ENCODE data around the gene CABLES1.
"Not testable (repeated sequence)": the region's sequence is repeated elsewhere in the genome, so short reads cannot be mapped to it uniquely, and the experiment has no call there.

CABLES1 gene

DNA sequence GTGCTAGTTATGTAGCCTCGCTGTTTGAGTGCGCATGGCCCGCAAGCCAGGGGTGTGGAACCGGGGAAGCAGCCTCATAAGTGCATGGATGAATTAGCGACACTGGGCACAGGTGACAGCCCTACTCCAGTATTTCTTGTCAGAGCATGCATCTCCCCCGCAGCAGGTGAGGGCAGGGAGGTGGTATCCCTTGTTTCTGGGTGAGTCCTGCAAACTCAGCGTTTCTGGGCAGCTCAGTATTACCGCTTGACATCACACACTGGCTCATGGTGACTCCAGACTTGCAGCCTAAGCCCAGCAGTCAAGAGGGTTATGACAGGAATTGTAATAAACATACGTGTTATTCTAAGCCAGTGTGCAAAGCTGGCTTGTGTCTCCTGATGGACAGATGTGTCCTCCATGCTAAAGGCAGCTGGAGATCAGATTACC lies 2.5 kb downstream of the CABLES1 start:
- H3K4me3 ChIP-seq (ENCODE audit: low read length) = no peak overlapping the region
- no peak for DNase-seq (ENCODE audit: low read depth, low spot score)

DNA sequence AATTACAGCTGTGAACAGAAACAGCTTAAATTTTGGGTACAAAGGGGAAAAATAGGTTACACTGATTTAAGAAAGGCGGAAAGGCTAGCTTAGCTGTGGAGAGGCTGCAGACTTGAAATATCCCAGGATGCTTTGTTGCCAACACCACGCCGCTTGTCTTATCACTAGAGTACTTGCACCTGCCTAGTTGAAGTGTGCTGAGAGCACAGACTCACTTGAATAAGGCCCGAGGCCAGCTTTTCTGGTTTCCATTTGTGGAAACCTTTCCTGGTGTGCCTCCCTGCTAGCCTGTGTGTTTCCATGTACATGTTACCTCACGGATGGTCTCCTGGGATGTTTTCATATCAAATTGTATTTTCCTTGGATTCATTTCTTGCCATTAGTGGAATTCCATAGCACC lies 3.2 kb downstream of the CABLES1 start:
- no peak for DNase-seq (ENCODE audit: low read depth, low spot score)

DNA sequence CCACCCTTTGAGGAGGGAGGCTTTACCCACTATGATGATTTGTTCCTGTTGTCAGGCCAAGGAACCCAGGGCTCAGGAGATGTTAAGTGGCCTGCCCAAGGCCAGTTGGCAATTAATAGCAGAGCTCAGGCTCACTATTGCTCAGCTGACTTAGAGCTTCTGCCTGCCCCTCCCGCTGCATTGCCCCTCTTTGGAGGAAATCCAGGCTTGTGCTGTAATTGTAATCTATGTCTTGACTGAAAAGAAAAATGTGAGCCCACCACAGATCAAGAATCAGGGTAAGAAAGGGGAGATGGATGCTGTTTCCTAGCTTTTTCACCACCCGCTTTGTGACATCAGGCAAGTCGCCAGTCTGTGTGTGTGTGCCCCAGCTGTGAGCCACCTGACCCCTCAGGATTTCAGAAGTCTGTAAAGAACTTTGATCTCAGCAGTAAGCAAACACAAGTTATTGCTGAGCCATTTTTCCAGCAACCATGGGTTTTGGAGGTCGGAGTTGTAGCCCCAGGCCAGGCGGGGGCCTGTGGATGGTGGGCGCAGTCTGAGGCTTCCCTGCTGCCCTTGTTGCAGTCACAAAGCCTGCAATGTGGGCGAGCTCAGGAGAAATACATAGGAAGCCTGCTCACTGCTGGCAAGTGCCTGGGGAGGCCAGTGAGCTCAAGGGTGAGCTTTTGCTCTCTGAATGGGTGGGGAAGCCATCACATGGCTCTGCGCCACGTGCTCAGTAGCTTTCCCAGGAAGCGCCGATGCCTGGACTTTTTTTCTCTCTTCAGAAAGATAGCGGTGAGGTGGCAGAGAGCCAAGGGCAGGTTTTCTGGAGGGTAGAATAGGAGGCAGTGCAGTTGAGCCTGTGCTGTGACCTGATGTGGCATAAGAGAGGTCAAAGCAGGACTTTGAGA lies 6.1 kb downstream of the CABLES1 start:
- DNase-seq (ENCODE audit: low read depth, low spot score) = no peak
- no peak overlapping the region for H3K4me3 ChIP-seq (ENCODE audit: low read length)

More for the DNA sequence above, 3.2 kb downstream of the CABLES1 start:
- no peak overlapping the region for H3K4me3 ChIP-seq (ENCODE audit: low read length)

DNA sequence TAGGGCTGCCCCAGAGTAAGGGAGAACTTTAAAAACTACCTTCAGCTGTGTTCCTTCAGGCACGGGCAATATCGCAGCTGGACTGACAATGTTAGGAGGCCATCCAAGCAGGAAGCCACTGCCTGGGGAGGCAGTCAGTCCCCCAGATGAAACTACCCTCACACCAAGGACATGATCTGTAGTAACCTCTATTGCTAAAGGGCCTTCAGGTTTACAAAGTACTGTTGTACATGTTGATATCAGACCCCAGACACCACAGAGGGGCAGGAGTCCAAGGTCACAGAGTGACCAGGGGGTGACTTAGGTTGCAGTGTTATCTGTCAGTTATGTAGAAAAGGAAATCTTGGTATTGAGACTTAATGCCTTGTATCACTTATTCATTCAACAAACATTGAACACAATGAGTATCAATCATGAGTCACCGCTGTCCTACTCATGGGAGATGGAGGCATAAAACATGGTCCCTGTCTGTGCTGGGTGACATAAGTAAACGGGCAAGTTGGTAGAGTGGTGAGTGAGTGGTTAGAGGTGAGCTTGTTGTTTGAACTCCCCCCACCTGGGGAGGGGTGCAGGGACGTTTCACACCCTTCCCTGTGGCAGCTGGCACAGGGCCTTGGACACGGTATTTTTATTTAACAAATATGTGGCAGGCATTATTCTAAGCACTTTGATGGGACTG lies 7.1 kb downstream of the CABLES1 start:
- no peak for DNase-seq (ENCODE audit: low read depth, low spot score)

DNA sequence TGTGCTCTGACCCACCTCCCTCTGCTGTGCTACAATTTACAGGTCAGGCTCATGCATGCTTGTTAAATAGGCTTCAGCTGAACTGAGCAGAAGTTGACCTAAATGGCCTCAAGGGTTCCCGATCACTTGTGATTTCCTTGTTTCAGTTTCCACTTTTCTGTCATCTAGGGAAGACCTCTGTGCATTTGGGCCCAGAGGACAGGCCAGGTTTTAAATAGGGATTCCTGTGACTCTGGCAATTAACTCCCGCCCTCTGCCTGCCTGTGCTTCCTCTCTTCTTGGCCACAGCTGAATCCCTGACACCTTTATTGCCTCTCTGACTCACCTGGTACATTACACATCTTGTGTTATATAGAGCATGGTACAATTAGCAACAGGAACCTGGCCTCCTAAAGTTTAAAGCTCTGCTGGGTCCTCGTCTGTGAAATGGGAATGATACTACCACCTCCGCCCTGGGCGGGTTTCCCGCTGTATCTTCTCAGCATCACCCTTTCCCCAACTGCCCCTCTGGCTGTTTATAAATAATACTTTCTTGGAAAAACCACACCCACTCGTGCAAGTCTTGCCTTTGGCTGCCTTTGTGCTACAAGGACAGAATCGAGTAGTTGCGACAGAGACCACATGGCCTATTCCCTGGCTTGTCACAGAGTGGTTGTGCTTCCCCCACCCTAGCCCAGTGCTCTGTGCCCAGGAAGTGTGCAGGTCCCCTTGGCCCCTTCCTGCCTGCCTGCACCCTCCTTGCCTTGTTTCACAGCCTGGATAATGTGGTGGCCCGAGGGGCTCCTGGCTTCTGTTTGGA lies 7.9 kb downstream of the CABLES1 start:
- no peak for DNase-seq (ENCODE audit: low read depth, low spot score)
- no peak overlapping the region for H3K4me3 ChIP-seq (ENCODE audit: low read length)

More for the DNA sequence above, 7.1 kb downstream of the CABLES1 start:
- H3K4me3 ChIP-seq (ENCODE audit: low read length) = no peak overlapping the region

DNA sequence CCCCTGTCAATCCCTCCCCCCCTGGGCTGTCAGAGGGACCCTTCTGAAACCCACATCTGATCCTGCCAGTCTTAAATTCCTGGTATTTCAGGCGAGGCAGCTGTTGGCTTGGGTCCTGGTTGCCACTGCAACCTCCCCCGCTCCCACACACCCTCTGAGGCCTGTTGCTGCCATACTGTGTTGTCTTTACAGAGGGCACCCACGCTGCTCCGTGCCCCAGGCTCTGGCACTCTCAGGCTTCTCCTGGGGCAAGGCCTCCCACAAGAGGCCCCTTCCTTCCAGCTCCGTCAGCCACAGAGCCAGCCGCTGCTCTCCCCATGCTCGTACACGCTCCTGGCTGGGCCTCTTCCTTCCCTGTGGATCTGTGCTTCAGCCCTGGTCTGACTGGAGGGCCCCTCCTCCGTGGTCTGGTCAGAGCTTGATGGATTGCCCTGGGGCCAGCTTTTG lies 8.6 kb downstream of the CABLES1 start:
- no peak overlapping the region for H3K4me3 ChIP-seq (ENCODE audit: low read length)
- DNase-seq (ENCODE audit: low read depth, low spot score) = no peak

DNA sequence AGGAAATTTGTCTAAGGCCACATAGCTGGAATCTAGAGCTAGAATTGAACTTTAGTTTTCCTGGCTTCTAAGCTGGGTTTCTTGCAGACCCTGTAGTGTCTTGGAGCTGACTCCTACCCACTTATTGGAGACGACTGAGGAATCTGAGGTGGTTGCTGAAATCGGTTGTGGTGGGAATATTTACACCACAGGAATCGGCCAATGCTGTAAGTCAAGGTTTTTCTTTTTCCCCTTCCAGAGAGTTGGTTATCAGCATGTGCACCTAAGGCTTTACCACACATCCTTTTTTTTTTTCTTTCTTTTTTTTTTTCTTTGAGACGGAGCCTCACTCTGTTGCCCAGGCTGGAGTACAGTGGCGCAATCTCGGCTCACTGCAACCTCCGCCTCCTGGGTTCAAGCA lies 9.4 kb downstream of the CABLES1 start:
- H3K4me3 ChIP-seq (ENCODE audit: low read length) = no peak overlapping the region
- no peak for DNase-seq (ENCODE audit: low read depth, low spot score)

DNA sequence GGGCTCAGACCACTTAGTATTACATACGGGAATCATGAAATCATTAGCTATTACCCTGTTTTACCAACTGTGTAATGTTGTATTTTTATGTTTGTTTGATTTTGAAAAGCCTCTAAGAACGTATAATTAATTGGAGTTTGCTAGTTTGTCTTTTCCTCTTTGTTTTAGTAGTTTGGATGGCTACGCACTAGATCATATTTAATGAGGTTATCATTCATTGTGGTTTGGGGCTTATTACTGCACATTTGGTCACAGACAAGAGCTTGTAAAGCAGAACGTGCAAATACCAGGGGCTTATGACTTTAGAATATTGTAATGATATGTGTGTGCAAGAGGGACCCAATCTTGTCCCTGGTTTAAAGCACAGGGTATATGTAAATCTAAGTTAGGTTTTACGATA lies 10.3 kb downstream of the CABLES1 start:
- no peak overlapping the region for H3K4me3 ChIP-seq (ENCODE audit: low read length)
- DNase-seq (ENCODE audit: low read depth, low spot score) = no peak

DNA sequence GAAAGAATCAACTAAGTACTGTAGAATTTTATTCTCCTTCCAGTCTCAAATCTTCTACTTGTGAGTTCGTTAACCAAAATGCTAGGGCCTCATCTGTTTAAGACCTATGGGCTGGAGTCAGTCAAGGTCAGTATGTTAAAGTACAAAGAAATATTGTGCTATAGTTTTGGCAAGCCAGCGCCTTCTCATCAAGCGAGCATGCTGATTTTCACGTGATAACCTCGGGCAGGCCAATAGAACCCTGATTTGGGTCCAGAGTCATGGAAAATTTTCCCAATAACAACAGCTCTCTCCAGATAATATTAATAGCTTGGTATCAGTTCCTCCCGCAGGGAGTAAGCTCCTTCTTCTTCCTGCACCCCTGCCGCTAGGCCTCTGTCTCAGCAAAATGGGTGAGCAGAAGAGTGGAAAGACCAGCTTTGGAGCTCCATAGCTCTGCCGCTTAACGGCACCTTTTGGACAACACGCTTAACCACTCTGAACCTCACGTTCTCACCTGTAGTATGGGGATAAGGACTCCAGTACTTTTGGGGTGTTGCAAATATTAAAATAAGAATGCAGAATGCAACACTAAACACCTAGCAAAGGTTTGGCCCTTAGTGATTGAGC lies 11.7 kb downstream of the CABLES1 start:
- DNase-seq (ENCODE audit: low read depth, low spot score) = no peak
- no peak overlapping the region for H3K4me3 ChIP-seq (ENCODE audit: low read length)

DNA sequence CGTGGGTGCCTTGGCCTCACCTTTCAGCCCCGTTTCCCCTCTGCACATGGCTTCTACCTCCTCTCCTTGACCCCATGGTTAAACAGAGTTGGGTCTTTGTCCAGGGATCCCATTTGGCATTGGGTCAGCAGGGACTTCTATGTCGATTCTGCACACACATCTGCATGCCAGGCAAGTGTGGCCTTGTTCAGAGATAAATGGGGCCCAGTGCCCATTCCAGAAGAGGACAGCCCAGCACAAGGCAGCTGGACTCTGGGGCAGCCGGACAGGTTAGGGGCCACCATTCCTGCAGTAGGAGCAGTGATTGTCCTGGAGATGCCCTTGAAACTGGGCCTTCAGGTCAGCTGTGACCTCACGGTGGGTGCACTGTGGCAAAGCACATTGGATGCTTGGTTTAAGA lies 13.1 kb downstream of the CABLES1 start:
- H3K4me3 ChIP-seq (ENCODE audit: low read length) = no peak overlapping the region
- DNase-seq (ENCODE audit: low read depth, low spot score) = no peak

DNA sequence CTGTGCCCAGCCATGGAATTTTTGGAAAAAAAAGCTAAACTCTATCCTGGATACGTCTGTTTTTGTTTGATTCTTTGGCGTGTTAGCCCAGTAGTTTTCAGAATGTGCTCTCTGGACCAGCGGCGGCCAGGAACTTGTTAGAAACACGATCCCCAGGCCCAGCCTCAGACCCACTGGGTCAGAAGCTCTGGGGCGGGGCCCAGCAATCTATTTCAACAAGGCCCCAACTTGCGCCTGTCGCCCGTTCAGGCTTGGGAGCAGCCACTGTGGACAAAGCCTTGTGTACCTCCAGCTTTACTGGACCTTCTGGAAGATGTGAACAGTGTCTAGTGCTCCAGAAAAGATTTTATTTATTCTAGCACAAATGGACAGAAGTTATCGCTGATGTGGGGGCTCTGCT lies 14.3 kb downstream of the CABLES1 start:
- no peak overlapping the region for H3K4me3 ChIP-seq (ENCODE audit: low read length)
- DNase-seq (ENCODE audit: low read depth, low spot score) = no peak

DNA sequence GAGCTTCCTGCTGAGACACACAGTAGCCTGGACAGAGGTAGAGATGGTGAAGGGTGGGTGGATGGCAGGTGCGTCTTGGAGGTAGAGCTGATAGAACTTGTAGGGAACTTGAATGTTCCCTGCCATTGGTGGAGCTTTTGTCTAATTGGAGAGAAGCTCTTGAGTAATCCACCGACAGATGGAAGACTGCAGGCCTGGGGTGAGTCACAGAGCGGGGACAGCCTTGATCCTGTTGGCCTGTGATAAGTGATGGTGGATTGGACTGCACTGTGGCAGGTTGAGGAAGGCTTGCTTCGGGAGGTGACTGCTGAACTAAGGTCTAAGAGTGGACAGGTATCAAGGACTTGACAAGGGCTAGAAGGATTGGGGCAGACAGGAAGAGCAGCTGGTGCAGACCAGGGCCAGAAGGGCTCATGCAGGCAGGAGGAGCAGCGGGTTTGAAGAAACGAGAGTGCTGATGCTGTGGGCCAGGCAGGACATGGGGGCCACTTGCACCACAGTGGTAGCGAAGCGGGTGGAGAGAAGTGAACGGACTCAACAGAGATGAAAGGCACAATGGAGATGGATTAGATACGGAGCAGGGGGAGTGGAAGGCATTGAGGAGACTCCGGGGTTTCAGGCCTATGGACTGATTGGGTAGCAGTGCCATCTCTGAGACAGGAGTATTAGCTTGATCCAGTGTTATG lies 16.3 kb downstream of the CABLES1 start:
- no peak for DNase-seq (ENCODE audit: low read depth, low spot score)
- no peak overlapping the region for H3K4me3 ChIP-seq (ENCODE audit: low read length)

DNA sequence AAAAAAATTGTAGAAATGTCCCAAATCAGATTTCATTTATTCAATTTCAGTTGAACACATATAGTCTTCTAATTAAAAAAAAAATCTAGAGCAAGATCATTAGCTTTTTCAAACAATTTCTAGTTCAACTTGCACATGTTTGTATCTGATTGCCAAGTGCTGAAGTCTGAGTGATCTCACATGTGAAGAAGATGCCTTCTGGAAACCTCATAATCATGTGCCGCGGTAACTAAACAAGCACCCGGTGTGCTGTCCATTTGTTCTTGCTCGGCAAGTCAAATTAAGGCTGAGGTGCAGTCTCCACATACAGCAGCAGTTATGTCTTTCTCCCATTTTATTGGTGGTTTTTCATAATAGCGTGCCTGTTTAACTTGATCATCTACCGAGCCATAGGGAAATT lies 18.7 kb downstream of the CABLES1 start:
- DNase-seq (ENCODE audit: low read depth, low spot score) = no peak
- no peak overlapping the region for H3K4me3 ChIP-seq (ENCODE audit: low read length)

DNA sequence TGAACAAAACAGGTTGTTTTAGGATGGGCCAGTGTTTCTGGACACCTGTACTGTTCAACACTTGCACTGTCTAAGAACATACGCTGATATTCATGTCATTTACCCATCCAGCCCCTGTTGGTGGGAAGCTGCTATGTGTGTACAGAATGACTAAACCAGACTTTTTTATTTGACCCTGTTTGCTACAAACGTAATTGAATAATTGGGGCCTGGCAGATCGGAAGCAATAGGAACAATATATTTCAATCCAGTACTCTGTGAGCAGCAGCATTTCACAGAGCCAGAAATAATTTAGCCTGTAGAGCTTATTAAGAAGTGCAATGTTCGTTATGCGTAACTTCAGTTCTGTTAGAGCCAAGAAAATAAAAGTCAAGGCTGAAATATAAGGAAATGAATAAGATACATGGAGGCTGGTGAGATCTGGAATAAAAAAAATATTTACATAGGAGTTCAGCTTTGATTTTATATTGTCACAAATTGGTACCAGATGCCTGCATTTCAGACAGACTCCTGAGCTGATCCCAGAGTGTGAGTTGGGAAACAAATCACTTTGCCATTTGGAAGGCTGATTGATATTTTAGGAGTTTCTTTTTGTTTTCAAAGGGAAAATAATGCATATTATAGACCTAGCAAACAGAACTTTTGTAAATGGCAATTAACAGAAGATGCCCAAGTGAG lies 19.7 kb downstream of the CABLES1 start:
- no peak overlapping the region for H3K4me3 ChIP-seq (ENCODE audit: low read length)
- no peak for DNase-seq (ENCODE audit: low read depth, low spot score)

DNA sequence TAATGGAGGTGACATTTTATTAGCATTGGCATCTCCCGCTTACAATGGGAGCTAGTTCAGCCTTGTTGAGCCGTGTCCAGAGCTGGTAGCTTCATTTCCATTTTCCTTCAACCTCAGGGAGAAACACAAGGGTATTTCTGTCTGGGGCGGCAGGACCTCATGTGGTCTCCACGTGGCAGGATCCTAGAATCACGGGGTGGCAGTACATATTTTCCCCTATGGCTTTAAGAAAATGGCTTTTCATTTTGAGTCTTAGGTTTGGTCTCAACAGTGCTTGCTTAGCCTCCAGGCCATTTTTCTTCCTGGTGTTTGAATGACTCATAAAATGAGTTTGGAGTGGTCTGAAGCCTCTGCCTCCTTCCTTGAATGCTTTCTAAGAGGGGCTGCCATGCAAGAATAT lies 20.3 kb downstream of the CABLES1 start:
- no peak for DNase-seq (ENCODE audit: low read depth, low spot score)
- no peak overlapping the region for H3K4me3 ChIP-seq (ENCODE audit: low read length)

DNA sequence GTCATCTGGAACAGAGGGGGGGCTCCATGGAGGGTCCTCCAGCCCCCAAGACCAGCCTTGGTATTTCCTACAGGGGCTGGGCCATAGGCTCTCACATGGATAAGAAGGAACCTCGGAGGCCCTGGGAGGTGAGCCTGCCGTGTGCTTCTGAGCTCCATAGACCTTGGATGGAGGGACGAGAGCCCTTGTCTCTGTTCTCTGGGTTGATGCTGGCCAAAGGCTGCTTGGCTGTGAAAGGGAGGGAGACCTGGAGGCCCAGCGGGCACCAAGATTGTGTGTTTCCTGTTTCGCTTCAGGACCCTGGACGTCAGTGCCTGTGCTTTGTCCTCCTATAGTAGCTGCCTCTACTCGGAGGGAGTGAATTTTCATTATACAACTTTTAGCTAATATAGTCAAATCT lies 20.8 kb downstream of the CABLES1 start:
- DNase-seq (ENCODE audit: low read depth, low spot score) = no peak
- H3K4me3 ChIP-seq (ENCODE audit: low read length) = no peak overlapping the region

DNA sequence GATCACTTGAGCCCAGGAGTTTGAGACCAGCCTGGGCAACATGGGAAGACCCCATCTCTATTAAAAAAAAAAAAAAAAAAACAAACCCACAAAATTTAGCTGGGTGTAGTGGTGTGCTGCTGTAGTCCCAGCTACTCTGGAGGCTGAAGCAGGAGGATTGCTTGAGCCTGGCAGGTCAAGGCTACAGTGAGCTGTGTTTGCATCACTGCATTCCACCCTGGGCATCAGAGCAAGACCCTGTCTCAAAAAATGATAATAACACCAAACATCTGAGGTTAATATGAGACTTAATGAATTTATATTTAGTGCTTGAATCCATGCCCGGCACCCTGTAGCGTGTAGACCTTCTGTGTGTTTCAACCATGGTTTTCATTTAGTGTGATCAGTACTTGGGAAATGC lies 22.8 kb downstream of the CABLES1 start:
- DNase-seq (ENCODE audit: low read depth, low spot score) = no peak
- no peak overlapping the region for H3K4me3 ChIP-seq (ENCODE audit: low read length)

DNA sequence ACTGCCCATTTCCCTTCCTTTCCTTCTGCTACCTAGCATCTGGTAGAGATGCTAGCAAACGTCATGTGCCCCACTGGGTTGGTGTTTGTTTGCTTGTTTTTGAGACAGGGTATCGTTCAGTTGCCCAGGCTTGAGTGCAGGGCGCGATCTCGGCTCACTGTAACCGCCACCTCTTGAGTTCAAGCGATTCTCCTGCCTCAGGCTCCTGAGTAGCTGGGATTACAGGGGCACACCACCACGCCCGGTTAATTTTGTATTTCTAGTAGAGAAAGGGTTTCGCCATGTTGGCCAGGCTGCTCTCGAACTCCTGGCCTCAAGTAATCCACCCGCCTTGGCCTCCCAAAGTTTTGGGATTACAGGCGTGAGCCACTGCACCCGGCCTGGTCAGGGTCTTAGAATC lies 23.6 kb downstream of the CABLES1 start:
- H3K4me3 ChIP-seq (ENCODE audit: low read length); DNase-seq (ENCODE audit: low read depth, low spot score): not testable (repeated sequence)

Data from Jurkat, Clone E6-1 (cell line).